ENCODE measurements around the gene RXRA.

Gene RXRA

DNA sequence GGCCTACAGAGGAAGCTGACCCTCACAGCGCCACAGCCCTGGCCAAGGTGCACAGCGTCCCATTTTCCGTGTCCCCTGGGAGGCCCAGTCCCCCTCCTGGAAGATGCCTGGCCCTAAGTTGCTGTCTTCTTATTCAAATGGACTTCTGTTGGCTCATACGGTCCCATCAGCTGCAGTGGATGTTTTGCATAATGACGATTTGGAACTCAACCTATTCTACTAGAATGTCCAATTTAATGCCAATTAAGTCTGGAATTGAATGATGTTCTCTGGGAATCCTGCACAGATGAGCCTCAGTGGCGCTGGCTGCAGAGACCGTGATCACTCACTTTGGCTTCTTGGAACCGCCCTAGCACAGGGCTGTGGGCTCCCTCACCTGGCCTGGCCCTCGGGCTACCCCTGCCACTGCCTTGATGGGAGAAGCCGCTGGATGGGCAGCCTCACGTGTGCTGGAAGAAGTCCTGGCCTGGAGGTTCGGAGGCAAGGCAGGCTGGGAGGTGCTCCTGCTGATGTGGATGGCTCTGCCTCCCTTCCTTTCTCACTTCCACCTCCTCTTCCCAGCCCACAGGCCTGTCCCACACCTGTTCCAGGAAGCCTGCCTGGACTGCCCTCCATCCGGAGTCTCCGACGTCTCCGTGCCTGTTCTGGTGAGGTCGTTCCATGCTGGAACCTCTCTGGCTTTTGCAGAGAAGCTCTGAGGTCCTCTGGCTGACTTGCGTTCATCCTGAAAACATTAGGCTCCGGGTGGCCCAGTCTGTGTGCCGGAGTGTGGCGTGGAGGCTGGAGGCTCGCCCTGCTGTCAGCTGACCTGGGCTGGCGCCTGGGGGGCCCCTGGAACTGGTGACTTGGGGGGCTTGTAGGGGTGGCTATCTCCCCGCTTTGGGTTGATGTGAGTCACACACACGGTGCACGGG, 147.1 kb downstream of the RXRA start:
- Histone ChIP-seq H3K4me2 (ENCODE audit: low read length, poor library complexity, severe bottlenecking) (no peak overlapping the region), H3K14ac (ENCODE audit: low read length in 2 of 2) (no peak overlapping the region), H2BK12ac (ENCODE audit: low read length in 2 of 2) (peak overlapping the region in 1 of 2 experiments; percentile 83), H3K4me3 (ENCODE audit: insufficient read depth in 1 of 2, low read depth in 1 of 2, low read length in 2 of 2) (no peak overlapping the region), H2BK120ac (ENCODE audit: low read depth, low read length) (peak overlapping the region; percentile 52), H2AK5ac (ENCODE audit: low read length, severe bottlenecking) (no peak overlapping the region), H3K36me3 (ENCODE audit: control insufficient read depth in 1 of 2, insufficient read depth in 2 of 2, low read depth in 1 of 2, low read length in 2 of 2) (no peaks in the 10 kb centered on the region), H2BK15ac (ENCODE audit: low read depth, poor library complexity, severe bottlenecking) (no peak overlapping the region), H2AFZ (ENCODE audit: low read depth, low read length) (no peak overlapping the region), H4K8ac (ENCODE audit: low read length) (peak overlapping the region; percentile 57), H3K9ac (ENCODE audit: low read length) (peak overlapping the region; percentile 47), H3K27ac (ENCODE audit: low read length, poor library complexity, severe bottlenecking) (no peak overlapping the region), H3K4me1 (ENCODE audit: control insufficient read depth, insufficient read depth, low read depth, low read length) (peaks cover 20% of the 10 kb centered on the region), H4K91ac (ENCODE audit: low read length) (peak overlapping the region; percentile 98), H3K27me3 (ENCODE audit: control insufficient read depth in 1 of 2, insufficient read depth in 1 of 2, low read length in 2 of 2) (peaks cover 0 to 3% of the 10 kb centered on the region in 2 experiments), H3K18ac (ENCODE audit: low read depth in 1 of 2, low read length in 2 of 2) (peak overlapping the region; percentile 22 to 57), H3K9me3 (ENCODE audit: control insufficient read depth, low read length) (no peaks in the 10 kb centered on the region), H3K4ac (ENCODE audit: low read depth in 1 of 2, low read length in 2 of 2) (peak overlapping the region; percentile 17 to 68), H3K79me1 (replicated peaks; ENCODE audit: low read length, poor library complexity, severe bottlenecking) (no peaks in the 10 kb centered on the region), H3K23ac (ENCODE audit: low read length in 2 of 2) (no peak overlapping the region), H2BK5ac (ENCODE audit: low read depth, low read length, poor library complexity, severe bottlenecking) (no peak overlapping the region)
- WGBS: 84% methylated on average over 25 of the region's 26 CpGs
- no peak for DNase-seq

DNA sequence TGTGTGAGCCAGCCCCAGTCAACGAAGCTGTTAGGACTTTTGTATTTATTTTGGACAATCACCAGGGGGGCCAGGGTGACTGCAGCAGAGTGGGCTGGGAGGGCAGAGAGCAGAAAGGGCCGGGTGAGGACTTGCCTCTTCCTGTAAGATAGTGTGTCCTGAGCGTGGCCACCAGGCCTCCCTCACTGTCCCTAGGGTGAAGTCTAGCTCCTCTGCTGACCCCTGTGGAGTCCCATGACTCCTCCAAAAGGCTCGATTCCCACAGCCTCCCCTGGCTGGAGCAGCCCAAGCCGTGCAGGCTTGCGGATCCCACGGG, 147.8 kb downstream of the RXRA start:
- no peak overlapping the region for H3K23ac ChIP-seq (ENCODE audit: low read length in 2 of 2)
- H3K9ac ChIP-seq (ENCODE audit: low read length): peak overlapping the region; percentile 38
- H3K79me1 ChIP-seq (replicated peaks; ENCODE audit: low read length, poor library complexity, severe bottlenecking): no peaks in the 10 kb centered on the region
- peak overlapping the region; percentile 78 for H2BK120ac ChIP-seq (ENCODE audit: low read depth, low read length)
- peak overlapping the region; percentile 86 to 94 for H2BK12ac ChIP-seq (ENCODE audit: low read length in 2 of 2)
- peak overlapping the region; percentile 60 to 62 for H3K18ac ChIP-seq (ENCODE audit: low read depth in 1 of 2, low read length in 2 of 2)
- H2AFZ ChIP-seq (ENCODE audit: low read depth, low read length): no peak overlapping the region
- H2AK5ac ChIP-seq (ENCODE audit: low read length, severe bottlenecking): no peak overlapping the region
- no peak overlapping the region for H2BK5ac ChIP-seq (ENCODE audit: low read depth, low read length, poor library complexity, severe bottlenecking)
- H4K8ac ChIP-seq (ENCODE audit: low read length): peak overlapping the region; percentile 79
- peaks cover 20% of the 10 kb centered on the region for H3K4me1 ChIP-seq (ENCODE audit: control insufficient read depth, insufficient read depth, low read depth, low read length)
- H3K14ac ChIP-seq (ENCODE audit: low read length in 2 of 2): no peak overlapping the region
- DNase-seq: peak; percentile 40
- H3K27ac ChIP-seq (ENCODE audit: low read length, poor library complexity, severe bottlenecking): no peak overlapping the region
- H3K4ac ChIP-seq (ENCODE audit: low read depth in 1 of 2, low read length in 2 of 2): peak overlapping the region; percentile 17 to 42
- H3K4me3 ChIP-seq (ENCODE audit: insufficient read depth in 1 of 2, low read depth in 1 of 2, low read length in 2 of 2): no peak overlapping the region
- no peaks in the 10 kb centered on the region for H3K27me3 ChIP-seq (ENCODE audit: control insufficient read depth in 1 of 2, insufficient read depth in 1 of 2, low read length in 2 of 2)
- peak overlapping the region; percentile 98 for H4K91ac ChIP-seq (ENCODE audit: low read length)
- no peaks in the 10 kb centered on the region for H3K36me3 ChIP-seq (ENCODE audit: control insufficient read depth in 1 of 2, insufficient read depth in 2 of 2, low read depth in 1 of 2, low read length in 2 of 2)
- H3K4me2 ChIP-seq (ENCODE audit: low read length, poor library complexity, severe bottlenecking): no peak overlapping the region
- H2BK15ac ChIP-seq (ENCODE audit: low read depth, poor library complexity, severe bottlenecking): peak overlapping the region; percentile 7
- no peaks in the 10 kb centered on the region for H3K9me3 ChIP-seq (ENCODE audit: control insufficient read depth, low read length)
- WGBS: 51% methylated on average over 7 of the region's 7 CpGs

DNA sequence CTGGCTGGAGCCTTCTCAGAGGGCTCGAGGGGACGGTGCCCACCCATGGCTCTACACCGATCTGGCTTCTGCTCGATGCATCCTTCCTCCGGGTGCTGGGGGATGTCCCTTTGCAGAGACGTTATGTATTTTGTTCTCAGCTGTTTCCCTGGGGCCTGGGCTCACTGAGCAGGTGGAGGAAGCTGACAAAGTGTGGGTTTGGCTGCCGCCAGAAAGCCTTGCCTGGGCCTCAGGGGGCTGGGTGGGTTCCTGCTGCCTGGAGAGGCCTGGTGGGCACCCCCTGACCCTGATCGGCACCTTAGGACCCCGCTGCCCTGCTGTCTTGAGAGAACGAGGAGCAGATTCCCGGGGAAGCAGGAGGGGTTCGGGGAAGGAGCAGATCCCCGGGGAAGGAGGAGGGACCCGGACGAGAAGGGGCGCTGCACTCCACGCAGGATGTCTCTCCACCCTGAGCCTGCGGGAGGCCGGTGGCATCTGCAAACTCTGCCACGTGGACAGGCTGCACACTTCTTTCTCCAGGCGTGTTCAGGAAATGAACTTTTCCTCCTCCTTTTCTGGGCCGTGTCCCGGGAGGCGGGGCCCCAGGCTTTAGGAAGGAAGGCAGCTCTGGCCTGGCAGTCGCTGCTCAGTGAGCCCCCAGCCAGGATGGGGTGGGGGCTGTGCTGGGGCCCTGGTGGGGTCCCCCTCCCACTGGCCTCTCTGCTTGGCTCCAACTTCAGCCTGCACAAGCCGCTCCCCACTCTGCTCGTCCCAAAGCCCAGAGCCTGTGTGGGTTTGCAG, 148.9 kb downstream of the RXRA start:
- peak overlapping the region; percentile 32 for H2AFZ ChIP-seq (ENCODE audit: low read depth, low read length)
- H3K14ac ChIP-seq (ENCODE audit: low read length in 2 of 2): peak overlapping the region in 1 of 2 experiments; percentile 76
- no peak overlapping the region for H2BK5ac ChIP-seq (ENCODE audit: low read depth, low read length, poor library complexity, severe bottlenecking)
- peak overlapping the region; percentile 98 for H4K91ac ChIP-seq (ENCODE audit: low read length)
- 56% methylated on average over 27 of the region's 27 CpGs for WGBS
- no peak overlapping the region for H3K4me3 ChIP-seq (ENCODE audit: insufficient read depth in 1 of 2, low read depth in 1 of 2, low read length in 2 of 2)
- H3K36me3 ChIP-seq (ENCODE audit: control insufficient read depth in 1 of 2, insufficient read depth in 2 of 2, low read depth in 1 of 2, low read length in 2 of 2): no peaks in the 10 kb centered on the region
- no peaks in the 10 kb centered on the region for H3K9me3 ChIP-seq (ENCODE audit: control insufficient read depth, low read length)
- no peaks in the 10 kb centered on the region for H3K27me3 ChIP-seq (ENCODE audit: control insufficient read depth in 1 of 2, insufficient read depth in 1 of 2, low read length in 2 of 2)
- peaks cover 21% of the 10 kb centered on the region for H3K4me1 ChIP-seq (ENCODE audit: control insufficient read depth, insufficient read depth, low read depth, low read length)
- no peak overlapping the region for H3K27ac ChIP-seq (ENCODE audit: low read length, poor library complexity, severe bottlenecking)
- H4K8ac ChIP-seq (ENCODE audit: low read length): peak overlapping the region; percentile 96
- DNase-seq: peak; percentile 80
- H3K4ac ChIP-seq (ENCODE audit: low read depth in 1 of 2, low read length in 2 of 2): peak overlapping the region; percentile 91 to 96
- peak overlapping the region; percentile 86 to 94 for H2BK12ac ChIP-seq (ENCODE audit: low read length in 2 of 2)
- peak overlapping the region; percentile 78 for H2BK15ac ChIP-seq (ENCODE audit: low read depth, poor library complexity, severe bottlenecking)
- peak overlapping the region; percentile 78 for H2BK120ac ChIP-seq (ENCODE audit: low read depth, low read length)
- no peak overlapping the region for H3K4me2 ChIP-seq (ENCODE audit: low read length, poor library complexity, severe bottlenecking)
- peak overlapping the region; percentile 69 to 90 for H3K18ac ChIP-seq (ENCODE audit: low read depth in 1 of 2, low read length in 2 of 2)
- H3K79me1 ChIP-seq (replicated peaks; ENCODE audit: low read length, poor library complexity, severe bottlenecking): no peaks in the 10 kb centered on the region
- H3K23ac ChIP-seq (ENCODE audit: low read length in 2 of 2): no peak overlapping the region
- peak overlapping the region; percentile 49 for H2AK5ac ChIP-seq (ENCODE audit: low read length, severe bottlenecking)
- H3K9ac ChIP-seq (ENCODE audit: low read length): peak overlapping the region; percentile 69

All from mesenchymal stem cell (in vitro differentiated cells and primary cell).